Measurements from ENCODE around the gene SBNO2.

Gene SBNO2

GRCh38 chr19:1153891-1154730, 20.0 kb downstream of the SBNO2 start:
- no peak for DNase-seq (ENCODE audit: low read depth)
- H3K4me3 ChIP-seq (ENCODE audit: low read length): no peak overlapping the region
- TF ChIP-seq CTCF (conservative IDR thresholded peaks at IDR 0.05; ENCODE audit: low read depth, low read length): no peak

GRCh38 chr19:1151917-1152587, 22.0 kb downstream of the SBNO2 start:
- no peak overlapping the region for H3K4me3 ChIP-seq (ENCODE audit: low read length)
- no peak for DNase-seq (ENCODE audit: low read depth)
- TF ChIP-seq CTCF (conservative IDR thresholded peaks at IDR 0.05; ENCODE audit: low read depth, low read length): no peak

- no peak overlapping the region for H3K4me3 ChIP-seq (ENCODE audit: low read length)
- DNase-seq (ENCODE audit: low read depth): no peak
- TF ChIP-seq CTCF (conservative IDR thresholded peaks at IDR 0.05; ENCODE audit: low read depth, low read length): no peak
These were observed 22.9 kb downstream of the SBNO2 start for GRCh38 chr19:1151037-1151724.

DNA sequence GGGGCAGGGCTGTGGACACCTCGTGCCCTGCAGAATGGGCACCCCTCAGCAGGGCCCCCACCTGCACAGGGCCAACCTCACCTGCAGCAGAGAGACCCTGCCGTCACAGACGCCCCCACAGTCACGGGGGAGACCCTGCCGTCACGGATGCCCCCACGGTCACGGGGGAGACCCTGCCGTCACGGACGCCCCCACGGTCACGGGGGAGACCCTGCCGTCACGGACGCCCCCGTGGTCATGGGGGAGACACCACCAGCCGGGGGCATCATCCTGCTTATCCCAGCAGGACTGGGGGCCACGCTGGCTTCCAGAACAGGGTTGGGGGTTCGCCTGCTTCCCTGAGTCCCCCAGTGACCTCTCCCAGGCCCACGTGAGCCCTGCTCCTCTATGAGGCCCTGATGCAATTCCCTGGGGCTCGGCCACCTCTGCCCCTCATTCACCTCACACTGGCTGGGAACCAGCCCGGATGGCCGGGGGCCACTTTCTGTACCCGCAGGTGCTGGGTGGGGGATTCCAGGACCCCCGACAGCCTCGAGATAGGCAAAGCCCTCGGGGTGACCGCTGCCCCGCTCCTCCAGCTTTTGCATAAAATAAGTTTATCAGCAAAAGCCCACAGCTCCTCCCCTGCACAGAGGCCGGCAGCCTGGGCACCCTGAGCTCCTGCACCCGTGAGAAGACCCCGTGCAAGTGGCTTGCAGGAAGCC, 23.6 kb downstream of the SBNO2 start:
- H3K4me3 ChIP-seq (ENCODE audit: low read length): no peak overlapping the region
- TF ChIP-seq CTCF (conservative IDR thresholded peaks at IDR 0.05; ENCODE audit: low read depth, low read length): no peak
- no peak for DNase-seq (ENCODE audit: low read depth)

DNA sequence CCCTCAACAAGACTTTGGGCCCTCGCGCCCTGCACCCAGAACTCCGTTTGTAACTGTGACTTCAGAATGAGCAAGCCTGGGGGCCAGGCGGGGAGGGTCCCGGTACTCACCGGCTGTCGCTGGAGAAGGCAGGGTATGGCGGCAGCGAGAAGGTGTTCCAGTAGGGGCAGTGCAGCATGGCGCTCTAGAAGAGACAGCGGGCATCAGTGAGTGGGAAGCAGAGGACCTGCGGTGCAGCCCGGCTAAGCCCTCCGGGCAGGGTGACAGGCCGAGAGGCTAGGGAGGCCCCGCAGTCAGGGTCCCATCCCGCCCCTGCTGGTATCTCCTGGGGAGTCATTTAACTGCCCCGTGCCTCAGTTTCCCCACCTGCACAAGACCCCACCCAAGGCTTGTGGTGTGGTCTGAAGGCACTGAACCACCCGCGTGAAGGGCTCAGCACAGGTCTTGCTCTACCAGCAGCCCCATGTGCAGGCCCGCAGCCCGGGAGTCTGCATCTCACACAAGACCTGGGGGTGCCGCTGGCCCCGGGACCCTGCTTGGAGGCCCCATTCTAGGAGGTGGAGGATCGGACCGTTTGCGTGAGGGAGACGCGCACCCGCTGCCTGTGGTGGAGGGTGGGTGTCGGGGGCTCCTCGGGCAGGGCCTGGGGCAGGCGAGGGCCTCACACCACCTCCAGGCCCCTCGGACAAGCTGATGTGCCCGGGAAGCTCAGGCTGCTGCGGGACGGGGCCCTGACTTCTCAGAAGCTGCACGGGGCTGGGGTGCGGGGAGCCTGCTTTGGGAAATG, 24.6 kb downstream of the SBNO2 start:
- no peak overlapping the region for H3K4me3 ChIP-seq (ENCODE audit: low read length)
- no peak for TF ChIP-seq CTCF (conservative IDR thresholded peaks at IDR 0.05; ENCODE audit: low read depth, low read length)
- no peak for DNase-seq (ENCODE audit: low read depth)

DNA sequence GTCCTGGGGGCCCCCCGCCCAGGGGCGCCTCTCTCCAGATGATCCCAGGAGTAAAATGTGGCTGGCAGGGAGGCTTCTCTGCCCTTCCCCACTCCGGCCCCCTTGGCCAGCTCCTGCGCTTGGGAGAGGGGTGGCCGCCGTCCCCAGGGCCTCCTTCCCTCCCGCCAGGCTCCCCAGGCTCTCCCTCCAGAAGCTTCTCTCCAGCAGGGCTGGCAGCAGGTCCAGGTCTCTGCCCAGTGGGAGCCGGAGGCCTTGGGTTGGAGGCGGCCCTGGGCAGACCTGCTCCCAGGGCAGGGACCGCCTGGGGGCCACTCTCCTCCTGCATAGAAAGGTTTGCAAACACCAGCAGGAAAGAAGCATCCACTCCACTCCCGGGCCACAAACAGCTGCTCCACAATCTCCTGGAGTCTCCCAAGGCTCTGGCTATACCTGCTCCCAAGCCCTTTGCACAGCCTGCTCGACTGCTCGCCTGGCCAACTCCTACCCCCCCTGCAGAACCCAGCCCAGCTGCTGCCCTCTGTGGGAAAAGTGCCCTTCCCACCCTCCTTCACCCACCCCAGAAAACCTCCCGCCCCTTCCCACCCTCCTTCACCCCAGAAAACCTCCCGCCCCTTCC, 26.0 kb downstream of the SBNO2 start:
- H3K4me3 ChIP-seq (ENCODE audit: low read length): no peak overlapping the region
- DNase-seq (ENCODE audit: low read depth): no peak
- no peak for TF ChIP-seq CTCF (conservative IDR thresholded peaks at IDR 0.05; ENCODE audit: low read depth, low read length)

Data from retinal pigment epithelial cell (primary cell).